Suppressor macrophage treated with lipopolysaccharide for 1 hour (primary cell): ENCODE data around the gene CCNG1.
"Not testable (repeated sequence)": the region's sequence is repeated elsewhere in the genome, so short reads cannot be mapped to it uniquely, and the experiment has no call there.

ENCODE experiments used
- DNase-seq, 3 donors: peaks; one replicate each; pipeline ENCODE4 v3.0.0-alpha.2; 2020 to 2022

The CCNG1 gene, protein sequence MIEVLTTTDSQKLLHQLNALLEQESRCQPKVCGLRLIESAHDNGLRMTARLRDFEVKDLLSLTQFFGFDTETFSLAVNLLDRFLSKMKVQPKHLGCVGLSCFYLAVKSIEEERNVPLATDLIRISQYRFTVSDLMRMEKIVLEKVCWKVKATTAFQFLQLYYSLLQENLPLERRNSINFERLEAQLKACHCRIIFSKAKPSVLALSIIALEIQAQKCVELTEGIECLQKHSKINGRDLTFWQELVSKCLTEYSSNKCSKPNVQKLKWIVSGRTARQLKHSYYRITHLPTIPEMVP

DNA sequence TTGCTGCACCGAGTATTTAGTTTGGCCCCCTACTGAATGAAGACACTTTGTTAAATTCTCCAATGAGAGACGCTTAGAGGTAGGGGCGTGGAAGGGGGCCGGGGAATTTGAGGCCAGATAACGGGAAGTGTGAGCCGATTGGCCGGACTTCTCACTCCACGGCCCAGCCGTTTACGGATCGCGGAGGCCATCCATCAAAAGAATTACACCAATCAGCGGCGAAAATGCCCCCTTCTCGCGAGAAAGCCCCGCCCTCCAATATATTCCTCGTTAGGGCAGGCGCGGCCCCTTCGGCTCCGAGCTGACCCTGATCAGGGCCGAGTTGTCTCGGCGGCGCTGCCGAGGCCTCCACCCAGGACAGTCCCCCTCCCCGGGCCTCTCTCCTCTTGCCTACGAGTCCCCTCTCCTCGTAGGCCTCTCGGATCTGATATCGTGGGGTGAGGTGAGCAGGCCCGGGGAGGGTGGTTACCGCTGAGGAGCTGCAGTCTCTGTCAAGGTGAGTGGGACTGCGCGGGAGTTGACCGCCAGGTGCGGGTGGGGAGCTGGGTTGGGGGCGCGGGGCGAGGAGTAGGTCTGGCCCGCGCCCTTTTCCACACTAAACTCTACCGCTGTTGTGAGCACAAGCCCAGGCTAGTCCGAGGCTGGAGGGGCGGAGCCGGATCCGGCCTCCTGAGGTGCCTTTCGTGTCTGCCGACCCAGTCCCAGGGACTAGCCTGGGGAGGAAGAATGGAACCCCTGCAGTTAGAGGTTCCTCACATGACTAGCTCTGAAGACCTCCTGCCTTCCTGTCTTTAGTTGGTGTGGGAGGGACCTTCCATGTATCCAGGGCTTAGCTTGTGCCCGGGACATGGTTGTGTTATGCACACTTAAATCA, at the start of gene CCNG1:
TSS of gene CCNG1 (plus strand) at position 287 of the 874 bp plus-strand sequence. CDS start 1,662 bp downstream, outside the sequence.
- peak; percentile 97 to 99 (median 98) for DNase-seq

DNA sequence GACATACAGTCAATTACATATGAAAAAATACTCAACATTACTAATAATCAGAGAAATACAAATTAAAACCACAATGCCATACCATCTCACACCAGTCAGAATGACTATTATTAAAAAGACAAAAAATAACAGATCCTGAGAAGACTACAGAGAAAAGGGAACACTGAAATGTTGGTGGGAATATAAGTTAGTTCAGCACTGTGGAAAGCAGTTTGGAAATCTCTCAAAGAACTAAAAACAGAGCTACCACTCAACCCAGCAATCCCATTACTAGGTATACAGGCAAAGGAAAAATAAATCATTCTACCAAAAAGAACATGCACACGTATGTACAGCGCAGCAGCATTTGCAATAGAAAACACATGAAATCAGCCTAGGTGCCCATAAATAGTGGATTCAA, 41.6 kb upstream of the CCNG1 start:
- DNase-seq, result no peak

DNA sequence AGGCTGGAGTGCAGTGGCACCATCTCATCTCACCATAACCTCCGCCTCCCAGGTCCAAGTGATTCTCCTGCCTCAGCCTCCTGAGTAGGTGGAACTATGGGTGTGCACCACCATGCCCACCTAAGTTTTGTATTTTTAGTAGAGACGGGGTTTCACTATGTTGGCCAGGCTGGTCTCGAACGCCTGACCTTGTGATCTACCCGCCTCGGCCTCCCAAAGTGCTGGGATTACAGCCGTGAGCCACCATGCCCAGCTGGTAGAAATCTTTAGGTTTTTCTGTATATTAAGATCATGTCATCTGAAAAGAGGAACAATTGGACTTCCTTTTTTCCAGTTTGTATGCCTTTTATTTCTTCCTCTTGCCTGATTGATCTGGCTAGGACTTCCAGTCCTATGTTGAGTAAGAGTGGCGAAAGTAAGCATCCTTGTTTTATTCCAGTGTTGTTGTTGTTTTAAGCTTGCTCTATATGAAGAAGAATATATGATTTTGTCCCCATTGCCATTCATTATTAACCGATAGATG, 40.5 kb upstream of the CCNG1 start:
- peak; percentile 42 to 66 (median 65) for DNase-seq

DNA sequence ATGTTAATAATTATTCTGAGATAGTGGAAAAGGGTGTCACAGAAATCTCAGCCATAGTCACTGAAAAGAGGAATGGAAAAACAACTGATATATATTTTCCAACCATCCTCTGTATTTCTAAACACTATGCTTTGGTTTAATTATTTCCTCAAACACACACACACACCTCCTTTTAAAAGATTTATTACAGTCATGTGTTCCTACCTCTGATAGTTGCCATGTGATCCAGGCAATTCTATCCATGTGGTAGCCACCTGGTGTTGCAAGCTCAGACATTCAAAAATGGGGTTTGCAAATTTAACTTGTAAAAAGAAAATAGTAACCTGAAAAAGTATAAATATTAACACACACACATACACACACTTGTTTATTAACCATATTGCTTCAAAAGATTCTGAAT, 40.0 kb upstream of the CCNG1 start:
- no peak for DNase-seq

GRCh38 chr5:163399923-163400322, 37.5 kb upstream of the CCNG1 start:
- no peak for DNase-seq

DNA sequence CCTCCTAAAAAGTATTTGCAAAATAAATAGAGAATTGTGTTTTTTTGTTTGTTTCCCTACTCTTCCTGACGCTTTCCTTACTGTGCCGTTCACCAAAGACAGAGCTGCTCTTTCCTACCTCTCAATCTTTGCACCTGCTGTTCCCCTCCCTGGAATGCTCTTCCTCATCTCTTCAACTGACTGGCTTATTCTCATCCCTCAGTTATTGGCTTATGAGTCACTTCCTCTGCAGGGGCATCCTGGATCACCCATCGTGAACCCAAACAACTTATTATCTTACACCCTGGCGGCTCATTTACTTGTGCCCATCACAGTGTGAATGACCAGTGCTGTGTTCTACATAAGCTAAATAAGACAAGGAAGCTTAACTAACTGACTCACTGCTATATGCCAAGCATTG, 36.1 kb upstream of the CCNG1 start:
- DNase-seq, result no peak

GRCh38 chr5:163402007-163402406, 35.4 kb upstream of the CCNG1 start:
- no peak for DNase-seq

DNA sequence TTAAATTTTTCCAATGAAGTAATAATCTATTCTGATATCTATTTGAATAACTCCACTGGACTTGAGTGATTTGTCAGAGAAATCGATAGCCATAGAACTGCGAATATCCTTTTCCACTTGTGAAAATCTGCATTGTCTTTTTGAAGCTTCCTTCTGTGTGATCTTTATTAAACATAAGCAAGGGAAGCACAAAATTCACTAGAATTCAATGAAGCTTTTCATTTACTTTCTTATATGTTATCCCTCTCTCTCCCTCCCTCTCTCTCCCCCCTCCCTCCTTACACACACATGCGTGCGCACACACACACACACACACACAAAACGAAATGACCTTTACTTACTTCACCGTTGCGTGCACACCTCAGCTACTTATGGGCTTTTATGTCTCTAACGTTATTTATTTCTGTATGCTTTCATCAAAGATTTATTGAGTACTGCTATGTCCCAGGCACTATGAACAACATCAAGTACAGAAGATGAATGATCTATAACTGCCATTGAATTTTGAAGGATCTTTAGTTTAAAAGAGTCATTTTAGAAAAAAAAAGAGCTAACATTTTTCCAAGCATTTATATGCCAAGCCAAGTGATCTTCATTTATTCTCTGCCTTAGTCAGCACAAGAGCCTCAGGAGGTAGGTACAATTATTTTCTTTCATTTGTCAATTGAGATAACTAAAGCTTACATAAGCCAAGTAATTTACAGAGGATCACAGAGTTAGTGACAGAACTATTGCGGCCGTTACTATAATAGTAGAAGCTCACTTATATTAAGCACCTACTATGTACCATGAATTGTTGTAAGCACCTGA, 32.8 kb upstream of the CCNG1 start:
- no peak for DNase-seq

DNA sequence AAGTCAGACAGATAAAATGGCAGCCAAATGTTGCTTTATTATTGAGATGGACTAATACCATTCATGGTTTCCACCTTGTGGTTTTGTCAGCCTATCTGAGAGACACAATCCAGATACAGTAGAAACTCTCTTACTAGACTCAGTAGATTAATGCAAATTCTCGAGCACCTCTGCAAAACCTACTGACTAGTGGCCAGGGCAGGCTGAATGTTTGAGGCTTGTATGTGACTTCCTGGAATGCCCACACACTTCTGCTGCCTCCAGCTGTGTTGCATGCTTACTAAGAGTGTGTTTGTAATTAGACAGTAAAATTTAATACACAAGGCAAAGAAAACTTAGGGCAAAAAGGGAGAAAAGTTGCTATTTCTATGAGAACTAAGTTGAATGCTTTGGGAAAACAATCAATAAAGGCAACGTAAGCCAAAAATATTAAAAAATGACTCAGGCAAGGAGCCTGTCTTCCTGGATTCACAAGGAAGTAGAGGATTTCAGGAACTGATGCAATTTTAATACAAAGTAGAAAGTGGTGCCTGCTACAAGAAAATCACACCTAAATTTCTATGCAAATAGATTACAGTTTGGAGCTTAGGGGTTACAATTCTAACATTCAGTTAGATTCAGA, 30.2 kb upstream of the CCNG1 start:
- peak; percentile 27 to 55 (median 51) for DNase-seq

DNA sequence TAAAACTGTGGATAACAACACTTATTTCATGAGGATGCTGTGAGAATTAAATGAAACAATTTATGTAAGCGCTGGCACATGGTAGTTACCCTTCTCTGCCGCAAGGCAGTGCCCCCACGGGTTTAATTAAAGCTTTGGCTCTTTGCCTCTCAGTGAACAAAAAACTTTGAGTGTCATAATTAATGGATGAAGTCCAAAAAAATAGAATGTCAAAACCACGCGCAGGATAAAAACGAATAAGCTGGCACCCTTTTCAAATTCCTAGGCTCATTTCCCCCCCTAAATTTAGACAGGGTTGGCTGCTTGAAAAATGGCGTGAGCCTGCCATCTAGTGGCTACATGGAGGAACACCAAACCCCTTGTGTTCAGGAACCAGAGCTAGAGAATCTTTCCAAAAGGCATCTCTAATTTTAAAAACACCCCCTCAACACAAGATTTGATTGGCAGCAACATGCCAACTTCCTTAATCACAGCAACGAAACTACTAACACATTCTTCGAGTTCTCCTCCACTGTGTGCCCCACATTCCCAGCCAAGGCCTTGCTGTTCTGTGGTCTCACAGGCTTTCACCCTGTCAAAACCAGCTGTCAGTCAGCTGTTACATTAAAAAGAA, 29.0 kb upstream of the CCNG1 start:
- peak; percentile 69 to 82 (median 71) for DNase-seq

DNA sequence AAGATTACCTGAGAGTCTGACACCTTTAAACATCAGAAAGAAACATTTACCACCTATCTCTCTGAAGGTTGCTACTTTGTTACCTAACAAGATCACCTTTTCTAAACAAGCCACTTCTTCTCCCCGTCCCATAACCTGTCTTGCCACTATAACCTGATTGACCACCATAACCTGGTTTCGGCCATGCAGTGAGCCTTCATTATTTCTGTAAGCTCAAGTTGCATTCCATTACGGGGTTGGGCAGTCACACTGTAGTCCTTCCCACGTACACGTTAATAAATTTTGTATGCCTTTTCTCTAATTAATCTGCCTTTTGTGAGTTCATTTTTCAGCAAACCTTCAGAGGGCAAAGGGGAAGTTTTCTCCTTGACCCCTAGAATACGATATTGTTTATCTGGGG, 28.0 kb upstream of the CCNG1 start:
- no peak for DNase-seq

GRCh38 chr5:163410505-163410904, 26.9 kb upstream of the CCNG1 start:
- no peak for DNase-seq

- not testable (repeated sequence) for DNase-seq
These were observed 21.7 kb upstream of the CCNG1 start for GRCh38 chr5:163415673-163416072.

GRCh38 chr5:163424836-163425235, 12.6 kb upstream of the CCNG1 start:
- DNase-seq, result no peak

DNA sequence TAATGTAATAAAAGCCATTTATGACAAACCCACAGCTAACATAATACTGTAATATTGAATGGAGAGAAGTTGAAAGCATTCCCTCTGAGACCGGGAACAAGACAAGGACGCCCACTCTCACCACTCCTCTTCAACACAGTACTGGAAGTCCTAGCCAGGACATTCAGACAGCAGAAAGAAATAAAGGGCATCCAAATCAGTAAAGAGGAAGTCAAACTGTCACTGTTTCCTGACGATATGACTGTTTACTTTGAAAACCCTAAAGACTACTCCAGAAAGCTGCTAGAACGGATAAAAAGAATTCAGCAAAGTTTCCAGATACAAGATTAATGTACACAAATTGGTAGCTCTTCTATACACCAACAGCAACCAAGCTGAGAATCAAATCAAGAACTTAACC, 11.3 kb upstream of the CCNG1 start:
- DNase-seq, result peak; percentile 26 to 49 (median 43)

GRCh38 chr5:163432544-163432943, 4.9 kb upstream of the CCNG1 start:
- DNase-seq, result no peak

GRCh38 chr5:163433271-163433670, 4.1 kb upstream of the CCNG1 start:
- no peak for DNase-seq

- DNase-seq, result peak; percentile 66 to 79 (median 73)
These were observed 3.0 kb upstream of the CCNG1 start for GRCh38 chr5:163434401-163434866.

- no peak for DNase-seq
These were observed 880 bp upstream of the CCNG1 start for GRCh38 chr5:163436515-163436914.

GRCh38 chr5:163437011-163437308, 435 bp upstream of the CCNG1 start:
- no peak for DNase-seq

- DNase-seq, result no peak
These were observed 1.7 kb downstream of the CCNG1 start for GRCh38 chr5:163439092-163439425.

DNA sequence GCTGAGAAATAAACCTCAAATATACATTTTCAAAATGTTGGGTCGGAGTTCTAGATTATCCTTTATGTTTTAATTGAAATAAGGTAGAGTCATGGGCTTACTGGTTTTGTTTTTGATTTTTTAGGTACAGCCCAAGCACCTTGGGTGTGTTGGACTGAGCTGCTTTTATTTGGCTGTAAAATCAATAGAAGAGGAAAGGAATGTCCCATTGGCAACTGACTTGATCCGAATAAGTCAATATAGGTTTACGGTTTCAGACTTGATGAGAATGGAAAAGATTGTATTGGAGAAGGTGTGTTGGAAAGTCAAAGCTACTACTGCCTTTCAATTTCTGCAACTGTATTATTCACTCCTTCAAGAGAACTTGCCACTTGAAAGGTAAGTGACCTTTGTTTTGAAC, 3.6 kb downstream of the CCNG1 start:
- DNase-seq, result no peak
